HG02642 (cell line): ENCODE measurements around the gene POMT1.
"Not testable (repeated sequence)": the region's sequence is repeated elsewhere in the genome, so short reads cannot be mapped to it uniquely, and the experiment has no call there.

ENCODE experiments used
- ATAC-seq: cut with Tn5 transposase; IDR thresholded peaks from one replicate; pipeline ENCODE4 v1.9.1; 2021; ENCODE audit warnings: mild to moderate bottlenecking; ENCODE audit not compliant: unreplicated experiment, poor library complexity

The POMT1 gene

DNA sequence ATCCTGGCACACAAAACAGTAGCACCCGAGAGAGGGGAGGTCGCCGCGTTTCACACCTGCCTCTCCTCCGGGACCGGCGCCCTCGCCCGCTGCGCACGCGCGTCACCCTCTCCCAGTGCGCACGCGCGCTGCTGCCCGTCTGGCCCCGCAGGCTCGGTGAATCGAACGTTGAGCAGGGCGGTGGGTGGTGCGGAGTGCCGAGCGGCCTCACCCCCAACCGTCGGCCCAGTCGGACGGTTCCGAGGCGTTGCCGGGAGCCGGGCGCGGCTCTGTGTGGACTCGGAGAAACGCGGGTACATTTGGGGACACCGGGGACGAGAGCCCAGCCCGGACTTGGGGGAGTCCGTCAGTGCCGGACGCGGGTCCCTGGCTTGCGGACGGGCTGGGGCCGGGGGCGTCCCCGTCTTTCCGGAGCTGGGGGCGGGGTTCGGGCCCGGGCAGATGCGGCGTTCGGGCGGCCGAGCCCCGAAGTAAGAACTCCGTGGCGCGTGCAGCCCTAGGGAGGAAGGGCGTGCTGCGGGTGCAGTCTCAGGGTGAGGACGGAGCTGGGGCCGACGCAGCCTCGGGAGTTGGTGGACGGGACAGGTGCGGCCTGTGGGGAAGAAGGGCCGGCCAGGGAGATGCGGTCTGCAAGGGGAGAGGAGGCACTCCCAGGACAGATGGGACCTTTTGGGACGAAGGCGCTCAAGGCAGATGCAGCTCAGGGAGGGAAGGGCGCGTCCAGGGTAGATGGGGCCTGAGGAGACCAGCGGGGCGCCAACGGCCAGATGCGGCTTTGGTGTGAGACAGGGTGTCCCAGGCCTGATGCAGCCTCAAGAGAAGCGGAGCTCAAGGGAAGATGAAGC lies at the start of gene POMT1:
POMT1 (plus strand) TSS at position 138 of the 845 bp plus-strand sequence. CDS start 1,301 bp downstream, outside the sequence.
- ATAC-seq: peak; percentile 88

DNA sequence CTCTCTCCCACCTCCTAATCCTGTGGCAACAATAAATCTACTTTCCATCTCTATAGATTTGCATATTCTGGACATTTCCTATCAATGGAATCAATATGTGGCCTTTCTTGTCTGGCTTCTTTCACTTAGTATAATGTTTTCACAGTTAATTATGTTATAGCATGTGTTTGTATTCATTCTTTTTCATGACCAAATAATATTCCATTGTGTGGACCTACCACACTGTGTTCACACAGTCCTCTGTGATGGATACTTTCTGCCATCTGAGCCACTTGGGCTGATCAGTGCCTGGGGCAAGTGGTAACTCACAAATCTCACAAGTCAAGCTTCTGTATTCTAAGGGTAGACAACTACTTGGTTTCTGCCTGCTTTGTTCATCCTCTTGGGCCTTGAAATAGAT lies 48.7 kb upstream of the POMT1 start:
- no peak for ATAC-seq

DNA sequence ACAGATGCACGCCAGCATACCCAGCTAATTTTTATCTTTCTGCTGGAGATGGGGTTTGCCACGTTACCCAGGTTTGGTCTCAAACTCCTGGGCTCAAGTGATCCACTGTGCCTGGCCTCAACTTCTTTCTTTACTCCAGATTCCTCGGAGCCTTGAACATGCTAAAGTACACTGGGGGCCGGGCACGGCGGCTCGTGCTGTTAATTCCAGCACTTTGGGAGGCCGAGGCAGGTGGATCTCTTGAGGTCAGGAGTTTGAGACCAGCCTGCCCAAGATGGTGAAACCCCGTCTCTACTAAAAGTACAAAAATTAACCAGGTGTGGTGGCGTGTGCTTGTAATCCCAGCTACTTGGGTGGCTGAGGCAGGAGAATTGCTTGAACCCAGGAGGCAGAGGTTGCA lies 47.1 kb upstream of the POMT1 start:
- ATAC-seq: not testable (repeated sequence)

DNA sequence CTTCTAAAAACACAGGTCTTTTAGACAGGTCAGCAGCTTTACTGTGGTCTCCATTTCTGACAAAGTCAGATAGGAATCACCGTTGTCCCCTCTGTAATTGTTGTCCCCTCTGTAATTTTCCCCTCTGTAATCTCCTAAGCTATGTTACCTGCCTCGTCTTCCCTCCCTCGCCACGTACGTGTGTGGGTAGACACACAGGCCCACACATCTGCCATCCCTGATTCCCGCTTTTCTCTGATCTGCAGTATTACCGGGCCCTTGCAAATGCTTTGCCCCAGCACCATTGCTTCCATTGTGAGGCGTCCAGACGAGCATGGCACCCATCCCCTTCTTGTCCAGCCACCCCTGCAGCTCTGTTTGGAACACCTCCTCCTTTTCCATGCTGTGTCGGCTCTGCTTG lies 45.0 kb upstream of the POMT1 start:
- no peak for ATAC-seq

DNA sequence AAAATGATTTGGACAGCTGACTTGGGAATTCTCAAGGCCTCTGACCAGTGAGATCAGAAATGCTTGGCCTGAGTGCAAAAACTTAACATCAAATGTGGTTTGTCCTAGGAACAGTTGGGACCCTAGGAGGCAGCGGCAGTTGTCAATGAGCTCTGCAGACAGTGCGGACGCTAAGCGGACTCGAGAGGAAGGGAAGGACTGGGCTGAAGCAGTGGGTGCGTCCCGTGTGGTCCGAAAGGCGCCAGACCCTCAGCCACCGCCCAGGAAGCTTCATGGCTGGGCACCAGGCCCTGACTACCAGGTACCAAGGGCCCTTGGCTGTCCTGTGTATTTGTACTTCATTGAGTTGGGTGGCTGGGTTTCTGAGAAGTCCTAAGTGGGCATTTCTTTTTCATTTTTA lies 43.7 kb upstream of the POMT1 start:
- no peak for ATAC-seq

GRCh38 chr9:131461166-131461565 lies 41.6 kb upstream of the POMT1 start:
- no peak for ATAC-seq

DNA sequence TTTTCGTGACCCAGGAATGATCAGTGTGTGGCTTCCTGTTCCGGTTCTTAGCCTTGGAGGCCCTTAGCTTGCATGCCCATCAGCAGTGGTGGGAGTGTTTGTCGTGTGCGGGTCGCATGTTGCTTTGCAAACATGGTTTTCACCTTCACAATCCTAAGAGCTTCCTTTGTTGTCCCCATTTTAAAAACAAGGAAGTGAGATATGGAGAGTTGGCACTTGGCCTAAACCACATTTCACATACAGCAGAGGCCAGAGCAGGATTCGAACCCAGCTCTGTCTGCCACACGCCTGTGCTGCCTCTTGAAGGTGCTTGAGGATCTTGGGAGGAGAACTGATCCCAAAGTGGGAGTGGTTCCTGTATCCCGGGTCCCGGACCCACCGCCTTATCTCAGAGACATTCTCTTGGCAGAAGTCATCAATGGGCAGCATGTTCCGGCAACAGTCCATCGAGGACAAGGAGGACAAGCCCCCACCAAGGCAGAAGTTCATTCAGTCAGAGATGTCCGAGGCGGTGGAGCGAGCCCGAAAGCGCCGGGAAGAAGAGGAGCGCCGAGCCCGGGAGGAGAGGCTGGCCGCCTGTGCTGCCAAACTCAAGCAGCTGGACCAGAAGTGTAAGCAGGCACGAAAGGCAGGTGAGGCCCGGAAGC lies 38.2 kb upstream of the POMT1 start:
- ATAC-seq: no peak

DNA sequence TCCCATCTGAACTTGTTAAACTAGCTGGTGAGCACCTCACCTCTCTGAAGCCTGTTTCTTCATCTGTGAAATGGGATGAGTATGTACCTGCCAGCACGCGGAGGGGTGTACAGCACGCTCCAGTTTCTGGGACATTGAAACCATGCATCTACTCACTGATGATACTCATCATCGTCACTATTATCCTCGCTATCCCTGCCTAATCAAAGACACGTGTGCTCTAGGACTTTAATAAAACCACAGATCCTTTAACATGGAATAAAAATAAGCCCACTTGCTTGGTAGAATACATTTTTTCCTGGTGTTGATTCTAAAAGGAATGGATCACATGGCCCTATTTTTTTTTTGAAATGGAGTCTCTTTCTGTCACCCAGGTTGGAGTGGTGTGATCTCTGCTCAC lies 37.3 kb upstream of the POMT1 start:
- no peak for ATAC-seq

- ATAC-seq: no peak
Measured at GRCh38 chr9:131467214-131467935, 35.3 kb upstream of the POMT1 start.

GRCh38 chr9:131468031-131468430 lies 34.7 kb upstream of the POMT1 start:
- no peak for ATAC-seq

DNA sequence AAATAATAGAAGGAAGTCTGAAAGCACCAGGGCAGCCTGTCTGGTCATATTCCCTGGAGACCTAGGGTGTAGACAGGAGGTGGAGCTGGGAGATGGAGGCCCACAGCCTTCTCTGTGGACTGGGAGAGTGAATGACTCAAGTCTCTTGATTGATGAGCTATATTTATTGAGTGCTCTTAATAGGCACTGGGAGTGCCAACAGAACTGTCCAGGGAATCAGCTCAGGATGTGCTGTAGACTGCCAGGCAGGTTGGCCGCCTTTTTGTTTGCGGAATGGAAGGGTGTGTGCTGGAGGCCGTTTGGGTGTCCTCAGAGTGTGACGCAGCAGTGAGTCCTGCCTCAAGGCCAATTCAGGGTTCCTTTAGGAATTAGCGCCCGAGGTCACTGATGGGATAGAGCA lies 33.4 kb upstream of the POMT1 start:
- ATAC-seq: no peak

DNA sequence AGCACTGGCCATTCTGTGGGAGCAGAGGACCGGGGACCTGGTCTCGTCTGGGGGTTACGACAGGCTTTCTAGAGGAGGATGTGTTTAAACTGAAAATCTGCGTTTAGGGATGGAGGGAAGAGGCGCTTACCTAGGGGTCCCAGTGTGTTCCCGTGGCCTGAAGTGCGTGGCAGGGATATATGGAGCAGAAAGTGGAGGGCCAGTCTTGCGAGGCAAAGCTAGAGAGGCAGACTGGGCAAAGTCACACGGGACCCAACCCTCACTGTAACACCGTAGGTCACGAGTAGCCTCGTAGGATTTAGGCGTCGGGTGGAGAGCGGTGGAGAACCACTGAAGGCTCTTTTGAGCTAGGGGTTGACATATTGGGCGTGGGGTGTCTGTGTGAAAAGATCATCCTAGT lies 32.8 kb upstream of the POMT1 start:
- ATAC-seq: no peak

DNA sequence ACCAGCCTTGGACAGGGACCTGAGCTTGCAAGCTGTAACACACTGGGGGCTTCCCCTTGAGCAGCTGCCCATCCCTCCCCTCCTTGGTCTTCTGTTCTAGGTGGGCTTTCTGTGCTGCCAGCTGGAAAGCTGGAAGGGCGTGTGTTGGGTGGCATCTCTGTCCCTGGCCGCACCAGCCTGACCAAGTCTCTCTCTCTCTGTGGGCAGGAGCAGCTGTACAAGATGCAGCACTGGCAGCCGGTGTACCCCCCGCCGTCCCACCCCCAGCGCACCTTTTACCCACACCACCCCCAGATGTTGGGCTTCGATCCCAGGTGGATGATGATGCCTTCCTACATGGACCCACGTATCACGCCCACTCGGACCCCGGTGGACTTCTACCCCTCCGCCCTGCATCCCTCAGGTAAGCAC lies 32.1 kb upstream of the POMT1 start:
- no peak for ATAC-seq

GRCh38 chr9:131472085-131472484 lies 30.6 kb upstream of the POMT1 start:
- not testable (repeated sequence) for ATAC-seq

DNA sequence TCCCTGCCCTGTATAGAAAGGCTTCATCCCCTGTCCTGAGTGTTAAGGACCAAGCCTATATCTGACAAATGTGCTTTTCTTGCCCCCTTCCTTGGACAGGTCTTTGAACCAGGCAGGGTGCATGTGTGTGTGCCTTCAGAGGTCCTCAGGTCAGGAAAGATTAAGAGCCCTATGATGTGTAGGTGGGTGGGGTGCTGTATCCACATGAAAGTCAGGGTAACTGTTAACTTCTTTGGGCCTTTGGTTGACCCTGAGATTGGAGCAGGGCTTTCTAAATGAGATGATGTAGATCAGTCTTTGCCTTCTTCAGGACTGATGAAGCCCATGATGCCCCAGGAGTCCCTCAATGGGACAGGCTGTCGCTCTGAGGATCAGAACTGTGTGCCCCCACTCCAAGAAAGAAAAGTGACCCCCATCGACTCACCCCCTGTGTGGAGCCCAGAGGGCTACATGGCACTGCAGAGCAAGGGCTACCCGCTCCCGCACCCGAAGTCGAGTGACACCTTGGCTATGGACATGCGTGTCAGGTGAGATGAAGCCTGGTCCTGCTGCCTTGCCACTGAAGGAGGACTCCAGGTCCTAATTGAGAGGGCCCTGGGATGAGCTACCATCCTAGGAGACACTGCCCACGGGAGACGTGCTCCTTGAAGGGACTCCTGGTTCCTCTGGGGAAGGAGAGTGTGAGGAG lies 29.4 kb upstream of the POMT1 start:
- no peak for ATAC-seq

- ATAC-seq: no peak
Measured at GRCh38 chr9:131473891-131474290, 28.8 kb upstream of the POMT1 start.

DNA sequence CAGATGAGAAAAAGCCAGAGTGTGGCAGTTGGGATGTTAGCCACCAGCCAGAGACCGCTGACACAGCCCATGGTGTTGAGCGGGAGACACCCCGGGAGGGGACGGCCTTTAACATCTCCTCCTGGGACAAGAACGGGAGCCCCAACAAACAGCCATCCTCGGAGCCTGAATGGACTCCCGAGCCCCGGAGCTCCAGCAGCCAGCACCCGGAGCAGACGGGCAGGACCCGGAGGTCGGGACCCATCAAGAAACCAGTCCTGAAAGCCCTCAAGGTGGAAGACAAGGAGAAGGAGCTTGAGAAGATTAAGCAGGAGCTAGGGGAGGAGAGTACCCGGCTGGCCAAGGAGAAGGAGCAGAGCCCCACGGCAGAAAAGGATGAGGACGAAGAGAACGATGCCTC lies 28.0 kb upstream of the POMT1 start:
- no peak for ATAC-seq

DNA sequence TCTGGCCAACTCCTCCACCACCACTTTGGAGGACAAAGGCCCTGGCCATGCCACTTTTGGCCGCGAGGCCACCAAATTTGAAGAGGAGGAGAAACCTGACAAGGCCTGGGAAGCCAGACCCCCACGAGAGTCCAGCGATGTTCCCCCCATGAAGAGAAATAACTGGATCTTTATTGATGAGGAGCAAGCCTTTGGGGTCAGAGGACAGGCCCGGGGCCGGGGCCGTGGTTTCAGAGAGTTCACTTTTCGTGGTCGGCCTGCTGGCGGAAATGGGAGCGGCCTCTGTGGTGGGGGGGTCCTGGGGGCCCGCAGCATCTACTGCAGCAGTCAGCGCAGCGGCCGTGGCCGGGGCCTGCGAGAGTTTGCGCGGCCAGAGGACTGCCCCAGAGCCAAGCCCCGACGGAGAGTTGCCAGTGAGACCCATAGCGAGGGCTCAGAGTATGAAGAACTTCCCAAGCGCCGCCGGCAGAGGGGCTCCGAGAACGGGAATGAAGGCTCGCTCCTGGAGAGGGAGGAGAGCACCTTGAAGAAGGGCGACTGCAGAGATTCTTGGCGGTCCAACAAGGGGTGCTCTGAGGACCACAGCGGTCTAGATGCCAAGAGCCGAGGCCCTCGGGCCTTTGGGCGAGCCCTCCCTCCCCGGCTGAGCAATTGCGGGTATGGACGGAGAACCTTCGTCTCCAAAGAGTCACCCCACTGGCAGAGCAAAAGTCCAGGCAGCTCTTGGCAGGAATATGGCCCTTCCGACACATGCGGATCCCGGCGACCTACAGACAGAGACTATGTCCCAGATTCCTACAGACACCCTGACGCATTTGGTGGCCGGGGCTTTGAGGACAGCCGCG lies 27.4 kb upstream of the POMT1 start:
- no peak for ATAC-seq

- ATAC-seq: no peak
Measured at GRCh38 chr9:131475956-131476776, 26.6 kb upstream of the POMT1 start.
